ENCODE measurements around the gene MC5R.

DNA sequence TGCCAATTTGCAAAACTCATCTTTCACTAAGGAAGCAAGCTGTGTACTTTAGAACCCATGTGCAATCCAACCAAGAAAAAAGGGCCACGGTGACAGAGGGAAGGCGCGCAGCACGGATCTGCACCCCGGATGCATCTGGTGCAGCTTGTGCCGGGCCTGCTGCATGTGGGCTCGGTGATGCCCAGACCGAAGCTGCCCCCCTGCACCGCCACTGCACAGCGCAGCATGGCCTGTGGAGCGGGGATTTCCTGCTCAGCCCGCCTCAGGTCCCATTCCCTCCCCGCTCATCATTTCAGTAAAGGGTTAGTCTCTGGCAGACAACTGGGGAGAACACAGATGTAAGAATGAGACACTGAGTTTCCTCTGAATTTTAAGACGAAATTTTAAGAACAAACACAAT lies 48.4 kb downstream of the MC5R start:
- TF ChIP-seq, protein P1, sequence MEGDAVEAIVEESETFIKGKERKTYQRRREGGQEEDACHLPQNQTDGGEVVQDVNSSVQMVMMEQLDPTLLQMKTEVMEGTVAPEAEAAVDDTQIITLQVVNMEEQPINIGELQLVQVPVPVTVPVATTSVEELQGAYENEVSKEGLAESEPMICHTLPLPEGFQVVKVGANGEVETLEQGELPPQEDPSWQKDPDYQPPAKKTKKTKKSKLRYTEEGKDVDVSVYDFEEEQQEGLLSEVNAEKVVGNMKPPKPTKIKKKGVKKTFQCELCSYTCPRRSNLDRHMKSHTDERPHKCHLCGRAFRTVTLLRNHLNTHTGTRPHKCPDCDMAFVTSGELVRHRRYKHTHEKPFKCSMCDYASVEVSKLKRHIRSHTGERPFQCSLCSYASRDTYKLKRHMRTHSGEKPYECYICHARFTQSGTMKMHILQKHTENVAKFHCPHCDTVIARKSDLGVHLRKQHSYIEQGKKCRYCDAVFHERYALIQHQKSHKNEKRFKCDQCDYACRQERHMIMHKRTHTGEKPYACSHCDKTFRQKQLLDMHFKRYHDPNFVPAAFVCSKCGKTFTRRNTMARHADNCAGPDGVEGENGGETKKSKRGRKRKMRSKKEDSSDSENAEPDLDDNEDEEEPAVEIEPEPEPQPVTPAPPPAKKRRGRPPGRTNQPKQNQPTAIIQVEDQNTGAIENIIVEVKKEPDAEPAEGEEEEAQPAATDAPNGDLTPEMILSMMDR (conservative IDR thresholded peaks at IDR 0.05; ENCODE audit: low read depth, low read length) = no peak
- TF ChIP-seq EZH2 (IDR thresholded peaks at IDR 0.05; ENCODE audit: borderline replicate concordance, low read depth, low read length, poor library complexity, severe bottlenecking) = no peak
